GM21447 (cell line): ENCODE measurements around the gene ADAMTS6.
"Not testable (repeated sequence)": the region's sequence is repeated elsewhere in the genome, so short reads cannot be mapped to it uniquely, and the experiment has no call there.

ENCODE experiments used
- ATAC-seq: cut with Tn5 transposase; IDR thresholded peaks from one replicate; pipeline ENCODE4 v1.9.1; 2021; ENCODE audit not compliant: unreplicated experiment

Gene ADAMTS6

GRCh38 chr5:65481635-65482295, at the start of gene ADAMTS6:
Gene ADAMTS6, minus strand, starts transcription at chr5:65481920. Its CDS starts 8,247 bp downstream, at chr5:65473673.
- peak; percentile 75 for ATAC-seq

- no peak for ATAC-seq
Measured at GRCh38 chr5:65530904-65531303, 49.2 kb upstream of the ADAMTS6 start.

GRCh38 chr5:65525726-65526125, 44.0 kb upstream of the ADAMTS6 start:
- ATAC-seq = no peak

- ATAC-seq = no peak
Measured at GRCh38 chr5:65512170-65512937, 30.6 kb upstream of the ADAMTS6 start.

- ATAC-seq = no peak
Measured at GRCh38 chr5:65508978-65509377, 27.3 kb upstream of the ADAMTS6 start.

GRCh38 chr5:65506961-65507360, 25.2 kb upstream of the ADAMTS6 start:
- no peak for ATAC-seq

- no peak for ATAC-seq
Measured at GRCh38 chr5:65489119-65489518, 7.4 kb upstream of the ADAMTS6 start.

- ATAC-seq = not testable (repeated sequence)
Measured at GRCh38 chr5:65488038-65488687, 6.4 kb upstream of the ADAMTS6 start.

- not testable (repeated sequence) for ATAC-seq
Measured at GRCh38 chr5:65486803-65487202, 5.1 kb upstream of the ADAMTS6 start.

GRCh38 chr5:65485405-65485804, 3.7 kb upstream of the ADAMTS6 start:
- no peak for ATAC-seq

- ATAC-seq = peak; percentile 47
Measured at GRCh38 chr5:65483546-65484346, 2.0 kb upstream of the ADAMTS6 start.

- no peak for ATAC-seq
Measured at GRCh38 chr5:65482736-65483545, 1.2 kb upstream of the ADAMTS6 start.

- ATAC-seq = no peak
Measured at GRCh38 chr5:65482296-65482735, 596 bp upstream of the ADAMTS6 start.

- ATAC-seq = peak; percentile 16
Measured at GRCh38 chr5:65481171-65481581, 544 bp downstream of the ADAMTS6 start.

- peak; percentile 28 for ATAC-seq
Measured at GRCh38 chr5:65480306-65480865, 1.3 kb downstream of the ADAMTS6 start.

GRCh38 chr5:65479527-65479926, 2.2 kb downstream of the ADAMTS6 start:
- no peak for ATAC-seq

GRCh38 chr5:65478336-65478735, 3.4 kb downstream of the ADAMTS6 start:
- ATAC-seq = no peak

- ATAC-seq = no peak
Measured at GRCh38 chr5:65475895-65476294, 5.8 kb downstream of the ADAMTS6 start.

- ATAC-seq = no peak
Measured at GRCh38 chr5:65475336-65475735, 6.4 kb downstream of the ADAMTS6 start.
